ENCODE results near the gene ZFAND3.

The ZFAND3 gene

DNA sequence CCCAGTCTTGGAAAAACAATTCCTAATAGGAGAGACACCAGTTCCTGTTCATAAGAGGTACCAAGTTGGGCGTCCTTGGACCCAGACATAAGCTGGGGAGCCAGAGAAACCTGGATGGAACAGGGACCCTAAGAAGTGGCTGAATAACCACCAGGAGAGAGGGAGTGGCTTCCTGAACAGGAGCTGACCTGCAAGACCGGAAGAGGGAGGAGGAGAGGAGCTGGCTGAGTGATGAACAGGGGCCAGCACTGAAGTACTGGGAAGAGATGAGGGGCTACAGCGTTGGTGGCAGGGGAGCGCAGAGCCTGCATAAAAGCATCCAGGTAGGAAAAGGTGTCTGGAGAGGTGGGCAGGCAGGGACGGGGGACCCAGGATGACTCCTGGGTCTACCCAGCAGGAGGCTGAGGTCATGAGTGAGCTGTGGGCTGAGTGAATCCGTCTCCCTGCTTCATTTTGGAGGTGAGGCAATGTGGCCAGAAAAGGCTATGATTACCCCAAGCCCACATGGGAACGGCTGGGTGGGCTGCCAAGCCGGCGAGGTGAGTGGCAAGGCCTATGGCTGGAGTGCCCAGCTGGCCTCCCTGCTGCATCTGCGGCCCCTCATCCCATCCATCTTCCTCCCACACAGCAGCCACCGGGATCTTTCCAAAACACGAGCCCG lies 34.4 kb upstream of the ZFAND3 start:
- Histone ChIP-seq H3K9ac (ENCODE audit: low read length) (no peak overlapping the region), H3K4me1 (ENCODE audit: insufficient read depth, low read length) (peaks cover 19% of the 10 kb centered on the region), H3K27ac (ENCODE audit: low read depth, low read length) (no peak overlapping the region), H3K27me3 (ENCODE audit: control insufficient read depth in 1 of 2, insufficient read depth in 2 of 2, low read length in 2 of 2) (no peaks in the 10 kb centered on the region), H3K9me3 (ENCODE audit: low read length) (no peaks in the 10 kb centered on the region), H3K4me3 (ENCODE audit: low read depth in 1 of 2, low read length in 2 of 2) (no peak overlapping the region), H3K36me3 (ENCODE audit: insufficient read depth, low read length) (no peaks in the 10 kb centered on the region)

DNA sequence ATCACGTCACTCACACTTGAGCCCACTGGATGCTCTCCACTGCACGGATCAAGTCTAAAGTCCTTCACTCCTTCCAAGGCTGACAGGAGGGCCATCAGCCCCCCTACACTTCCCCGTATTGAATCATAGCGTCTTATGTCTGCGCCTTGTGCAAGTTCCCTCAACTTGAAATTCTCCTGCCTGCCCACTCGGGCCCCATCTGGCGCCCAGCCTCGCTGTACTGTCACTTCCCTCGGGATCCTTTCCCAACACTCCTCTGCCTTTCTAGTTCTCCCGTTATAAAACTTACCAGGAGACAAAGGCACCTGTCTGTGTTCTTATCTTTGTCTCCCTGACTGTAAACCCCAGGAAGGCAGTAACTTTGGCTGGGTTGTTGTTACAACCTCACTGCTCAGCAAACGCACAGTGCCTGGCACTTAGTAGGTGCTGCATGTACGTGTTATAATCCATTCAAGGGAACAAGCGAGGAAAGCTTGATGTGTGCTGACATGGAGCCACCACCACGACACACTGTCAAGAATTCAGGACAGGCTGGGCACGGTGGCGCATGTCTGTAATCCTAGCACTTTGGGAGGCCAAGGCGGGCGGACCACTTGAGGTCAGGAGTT lies 33.8 kb upstream of the ZFAND3 start:
- Histone ChIP-seq H3K27ac (ENCODE audit: low read depth, low read length) (no peak overlapping the region), H3K9ac (ENCODE audit: low read length) (no peak overlapping the region), H3K9me3 (ENCODE audit: low read length) (no peaks in the 10 kb centered on the region), H3K36me3 (ENCODE audit: insufficient read depth, low read length) (no peaks in the 10 kb centered on the region), H3K4me3 (ENCODE audit: low read depth in 1 of 2, low read length in 2 of 2) (no peak overlapping the region), H3K4me1 (ENCODE audit: insufficient read depth, low read length) (peaks cover 20% of the 10 kb centered on the region), H3K27me3 (ENCODE audit: control insufficient read depth in 1 of 2, insufficient read depth in 2 of 2, low read length in 2 of 2) (no peaks in the 10 kb centered on the region)

DNA sequence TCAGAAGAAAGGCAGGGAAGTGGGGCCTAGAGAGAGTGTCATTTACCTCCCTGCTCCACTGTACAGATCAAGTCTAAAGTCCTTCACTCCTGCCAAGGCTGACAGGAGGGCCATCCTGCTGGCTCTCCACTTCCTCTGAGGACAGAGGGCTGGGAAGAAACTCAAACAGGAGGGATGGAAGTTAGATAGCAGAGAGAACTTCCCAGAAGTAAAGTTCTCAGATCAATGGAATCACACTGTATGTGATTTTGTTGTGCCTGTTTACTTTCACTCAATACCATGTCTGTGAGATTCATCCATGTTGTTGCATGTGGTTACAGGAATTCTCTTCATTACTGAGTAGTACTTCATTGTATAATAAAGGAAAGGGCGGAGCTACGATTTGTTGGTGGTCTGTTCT lies 32.3 kb upstream of the ZFAND3 start:
- no peaks in the 10 kb centered on the region for H3K36me3 ChIP-seq (ENCODE audit: insufficient read depth, low read length)
- H3K9me3 ChIP-seq (ENCODE audit: low read length): no peaks in the 10 kb centered on the region

DNA sequence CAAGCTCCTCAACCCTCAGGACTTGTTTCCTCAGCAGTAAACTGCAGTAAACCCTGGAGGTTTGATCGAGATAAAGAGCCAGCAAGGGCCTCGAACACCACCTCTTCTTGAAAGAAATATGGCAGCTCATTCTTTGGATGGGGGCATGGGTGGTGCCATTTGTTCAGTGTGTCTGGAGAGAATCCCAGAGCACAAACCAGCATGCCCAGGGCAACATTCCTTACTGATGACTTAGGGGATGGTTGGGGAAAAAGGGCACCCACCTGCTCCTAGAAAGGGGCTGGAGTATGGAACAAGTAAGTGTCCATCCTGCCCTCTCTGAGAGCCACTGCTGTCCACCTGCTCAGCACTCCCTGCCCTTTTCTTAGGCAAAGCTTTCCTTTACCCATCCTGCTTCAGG lies 31.3 kb upstream of the ZFAND3 start:
- H3K27me3 ChIP-seq (ENCODE audit: control insufficient read depth in 1 of 2, insufficient read depth in 2 of 2, low read length in 2 of 2): no peaks in the 10 kb centered on the region
- no peak overlapping the region for H3K9ac ChIP-seq (ENCODE audit: low read length)
- no peak overlapping the region for H3K4me3 ChIP-seq (ENCODE audit: low read depth in 1 of 2, low read length in 2 of 2)

More for the DNA sequence above, 32.3 kb upstream of the ZFAND3 start:
- H3K27me3 ChIP-seq (ENCODE audit: control insufficient read depth in 1 of 2, insufficient read depth in 2 of 2, low read length in 2 of 2): no peaks in the 10 kb centered on the region
- H3K27ac ChIP-seq (ENCODE audit: low read depth, low read length): no peak overlapping the region
- peaks cover 31% of the 10 kb centered on the region for H3K4me1 ChIP-seq (ENCODE audit: insufficient read depth, low read length)
- H3K4me3 ChIP-seq (ENCODE audit: low read depth in 1 of 2, low read length in 2 of 2): no peak overlapping the region
- H3K9ac ChIP-seq (ENCODE audit: low read length): no peak overlapping the region

DNA sequence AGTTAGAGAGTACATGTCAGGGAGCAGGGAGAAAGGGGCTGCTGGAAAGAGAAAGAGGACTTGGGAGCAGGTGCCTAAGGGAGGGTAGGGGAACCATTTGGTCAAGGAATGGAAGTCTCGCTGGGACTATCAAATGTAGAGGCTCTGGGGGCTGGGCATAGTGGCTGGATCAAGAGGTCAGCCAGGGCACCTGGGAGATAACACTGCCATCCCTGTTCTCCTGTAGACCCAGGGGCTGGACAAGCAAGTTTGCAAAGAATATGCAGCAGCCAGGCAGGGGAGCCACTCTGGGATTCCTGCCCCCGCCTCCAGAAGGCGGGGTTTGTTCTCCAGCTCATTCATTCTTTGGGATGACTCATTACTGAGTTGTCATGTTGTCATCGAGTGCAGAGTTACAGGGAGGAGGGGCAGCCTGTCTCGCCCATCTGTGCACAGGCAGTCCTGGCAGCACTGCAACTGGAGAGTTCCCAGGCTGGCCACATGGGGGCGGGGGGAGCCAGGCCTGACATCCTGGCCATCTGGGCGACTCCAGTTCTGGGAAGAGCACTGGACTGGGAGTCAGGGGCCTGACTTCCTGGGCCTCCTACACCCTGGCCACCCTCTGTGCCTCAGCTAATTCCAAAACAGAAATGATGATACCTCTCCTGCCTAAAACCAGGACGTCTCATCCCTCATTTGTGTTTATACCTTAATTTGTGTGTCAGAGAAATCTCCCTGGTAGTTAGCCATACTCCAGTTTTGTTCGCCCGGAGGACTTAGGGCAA lies 28.2 kb upstream of the ZFAND3 start:
- Histone ChIP-seq H3K9ac (ENCODE audit: low read length) (no peak overlapping the region), H3K4me3 (ENCODE audit: low read depth in 1 of 2, low read length in 2 of 2) (no peak overlapping the region), H3K27ac (ENCODE audit: low read depth, low read length) (no peak overlapping the region), H3K27me3 (ENCODE audit: control insufficient read depth in 1 of 2, insufficient read depth in 2 of 2, low read length in 2 of 2) (no peaks in the 10 kb centered on the region), H3K4me1 (ENCODE audit: insufficient read depth, low read length) (peaks cover 12% of the 10 kb centered on the region), H3K9me3 (ENCODE audit: low read length) (no peaks in the 10 kb centered on the region), H3K36me3 (ENCODE audit: insufficient read depth, low read length) (no peaks in the 10 kb centered on the region)

More for the DNA sequence above, 31.3 kb upstream of the ZFAND3 start:
- no peak overlapping the region for H3K27ac ChIP-seq (ENCODE audit: low read depth, low read length)
- peaks cover 25% of the 10 kb centered on the region for H3K4me1 ChIP-seq (ENCODE audit: insufficient read depth, low read length)
- H3K9me3 ChIP-seq (ENCODE audit: low read length): no peaks in the 10 kb centered on the region
- no peaks in the 10 kb centered on the region for H3K36me3 ChIP-seq (ENCODE audit: insufficient read depth, low read length)

DNA sequence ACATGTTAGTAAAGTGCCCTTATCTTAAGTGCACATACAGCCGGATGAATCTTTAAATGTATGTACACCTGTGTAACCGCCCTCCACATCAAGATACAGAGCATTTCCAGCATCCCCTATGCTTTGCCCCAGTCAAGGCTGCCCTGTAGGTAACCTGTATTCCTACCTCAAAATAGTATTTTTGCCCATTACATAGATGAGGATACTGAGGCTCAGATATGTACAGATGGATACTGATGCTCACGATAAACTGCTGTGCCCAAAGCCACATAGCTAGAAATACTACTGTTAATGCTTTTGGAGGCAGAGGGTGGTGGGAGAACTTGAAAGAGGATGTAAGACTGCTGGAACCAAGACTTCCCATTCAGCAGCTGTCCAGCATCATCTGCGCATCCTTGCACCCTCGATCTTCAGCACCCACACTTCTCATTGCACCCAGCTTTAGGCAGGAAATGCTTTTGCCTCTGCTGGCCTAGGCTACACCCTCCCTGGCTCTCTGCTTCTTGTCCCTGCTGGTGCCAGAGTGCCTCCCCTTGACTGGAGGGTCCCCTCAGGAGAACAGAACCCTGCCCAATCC lies 27.0 kb upstream of the ZFAND3 start:
- Histone ChIP-seq H3K9me3 (ENCODE audit: low read length) (no peaks in the 10 kb centered on the region), H3K4me1 (ENCODE audit: insufficient read depth, low read length) (peaks cover 12% of the 10 kb centered on the region), H3K36me3 (ENCODE audit: insufficient read depth, low read length) (no peaks in the 10 kb centered on the region), H3K4me3 (ENCODE audit: low read depth in 1 of 2, low read length in 2 of 2) (no peak overlapping the region), H3K9ac (ENCODE audit: low read length) (no peak overlapping the region), H3K27me3 (ENCODE audit: control insufficient read depth in 1 of 2, insufficient read depth in 2 of 2, low read length in 2 of 2) (no peaks in the 10 kb centered on the region), H3K27ac (ENCODE audit: low read depth, low read length) (no peak overlapping the region)

DNA sequence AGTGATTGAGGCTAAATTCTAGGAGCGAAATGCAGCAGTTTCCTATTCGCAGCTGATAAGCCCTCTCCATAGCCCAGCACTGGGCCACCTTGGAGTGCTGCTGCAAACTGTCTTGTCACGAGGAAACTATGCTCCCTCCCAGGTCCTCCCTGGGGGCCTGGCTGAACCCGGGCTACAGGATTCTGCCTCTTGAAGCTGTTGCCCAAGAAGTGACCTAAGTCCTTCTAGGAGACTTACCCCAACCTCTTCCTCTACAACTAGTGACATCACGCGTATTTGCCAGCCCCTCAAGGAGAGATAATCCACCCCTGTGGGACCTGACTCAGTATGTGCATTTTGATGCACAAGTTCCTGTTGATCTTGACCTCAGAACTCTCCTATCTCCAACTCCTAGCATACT lies 26.5 kb upstream of the ZFAND3 start:
- Histone ChIP-seq H3K27ac (ENCODE audit: low read depth, low read length) (no peak overlapping the region), H3K36me3 (ENCODE audit: insufficient read depth, low read length) (no peaks in the 10 kb centered on the region), H3K4me1 (ENCODE audit: insufficient read depth, low read length) (peaks cover 12% of the 10 kb centered on the region), H3K4me3 (ENCODE audit: low read depth in 1 of 2, low read length in 2 of 2) (no peak overlapping the region), H3K27me3 (ENCODE audit: control insufficient read depth in 1 of 2, insufficient read depth in 2 of 2, low read length in 2 of 2) (no peaks in the 10 kb centered on the region), H3K9me3 (ENCODE audit: low read length) (no peaks in the 10 kb centered on the region), H3K9ac (ENCODE audit: low read length) (no peak overlapping the region)

DNA sequence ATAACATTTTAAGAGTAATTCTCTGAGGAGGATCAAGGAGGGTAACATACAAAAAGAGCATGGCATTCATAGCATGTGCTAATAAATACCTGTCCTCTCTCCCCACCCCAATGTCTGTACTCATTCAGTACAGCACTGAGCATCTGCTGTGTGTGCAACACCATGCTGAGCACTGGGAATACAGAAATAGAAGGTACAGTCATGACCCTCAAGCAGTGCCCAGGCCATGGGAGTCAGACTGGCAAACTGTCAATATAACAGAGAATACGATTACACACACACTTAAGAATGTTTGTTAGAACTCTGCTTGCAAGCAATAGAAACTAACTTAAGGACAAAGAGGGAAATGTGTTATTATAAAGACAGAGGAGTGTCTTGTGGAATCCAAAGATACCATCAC lies 24.7 kb upstream of the ZFAND3 start:
- Histone ChIP-seq H3K27me3 (ENCODE audit: control insufficient read depth in 1 of 2, insufficient read depth in 2 of 2, low read length in 2 of 2) (no peaks in the 10 kb centered on the region), H3K9me3 (ENCODE audit: low read length) (no peaks in the 10 kb centered on the region), H3K4me3 (ENCODE audit: low read depth in 1 of 2, low read length in 2 of 2) (no peak overlapping the region), H3K9ac (ENCODE audit: low read length) (no peak overlapping the region), H3K4me1 (ENCODE audit: insufficient read depth, low read length) (peaks cover 12% of the 10 kb centered on the region), H3K27ac (ENCODE audit: low read depth, low read length) (no peak overlapping the region), H3K36me3 (ENCODE audit: insufficient read depth, low read length) (no peaks in the 10 kb centered on the region)

DNA sequence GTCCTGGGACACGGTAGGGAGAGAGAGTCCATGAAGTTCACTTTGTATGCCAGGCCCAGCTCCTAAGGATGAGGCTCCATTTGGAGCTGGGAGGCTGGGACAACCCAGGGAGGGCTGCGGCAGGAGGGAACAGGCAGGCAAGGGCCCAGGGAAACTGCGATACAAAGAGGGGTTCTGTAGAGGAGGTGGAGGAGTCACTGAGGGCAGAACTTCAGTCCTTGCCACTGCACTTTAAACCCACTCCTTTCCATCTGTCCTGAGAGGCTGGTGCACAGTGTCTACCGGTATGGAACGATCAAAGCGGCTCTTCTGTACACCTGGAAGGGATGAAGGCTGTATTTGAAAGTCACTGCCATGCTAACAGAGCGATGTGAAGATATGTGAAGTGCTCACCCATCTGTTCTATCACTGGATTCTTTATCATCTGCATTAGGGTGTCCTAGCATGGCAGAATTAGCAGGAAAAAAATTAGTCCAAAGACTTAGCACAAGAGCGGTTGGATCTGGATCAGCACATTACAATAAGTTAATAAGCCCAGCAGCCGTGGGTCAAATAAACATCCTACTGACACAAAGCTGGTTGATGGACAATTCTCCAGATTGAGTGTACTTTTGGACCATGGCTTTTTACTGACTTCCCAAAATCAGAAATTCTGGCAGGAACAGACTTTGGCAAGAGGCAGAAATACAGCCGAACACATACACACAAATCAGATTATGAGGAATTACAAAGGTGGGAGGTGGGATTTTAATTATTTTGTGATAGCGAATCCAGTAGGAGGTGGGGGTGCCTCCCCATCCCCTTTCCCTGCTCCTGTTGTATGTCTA lies 20.9 kb upstream of the ZFAND3 start:
- Histone ChIP-seq H3K27me3 (ENCODE audit: control insufficient read depth in 1 of 2, insufficient read depth in 2 of 2, low read length in 2 of 2) (no peaks in the 10 kb centered on the region), H3K4me3 (ENCODE audit: low read depth in 1 of 2, low read length in 2 of 2) (no peak overlapping the region), H3K9ac (ENCODE audit: low read length) (no peak overlapping the region), H3K4me1 (ENCODE audit: insufficient read depth, low read length) (no peaks in the 10 kb centered on the region), H3K36me3 (ENCODE audit: insufficient read depth, low read length) (no peaks in the 10 kb centered on the region), H3K27ac (ENCODE audit: low read depth, low read length) (no peak overlapping the region), H3K9me3 (ENCODE audit: low read length) (no peaks in the 10 kb centered on the region)

DNA sequence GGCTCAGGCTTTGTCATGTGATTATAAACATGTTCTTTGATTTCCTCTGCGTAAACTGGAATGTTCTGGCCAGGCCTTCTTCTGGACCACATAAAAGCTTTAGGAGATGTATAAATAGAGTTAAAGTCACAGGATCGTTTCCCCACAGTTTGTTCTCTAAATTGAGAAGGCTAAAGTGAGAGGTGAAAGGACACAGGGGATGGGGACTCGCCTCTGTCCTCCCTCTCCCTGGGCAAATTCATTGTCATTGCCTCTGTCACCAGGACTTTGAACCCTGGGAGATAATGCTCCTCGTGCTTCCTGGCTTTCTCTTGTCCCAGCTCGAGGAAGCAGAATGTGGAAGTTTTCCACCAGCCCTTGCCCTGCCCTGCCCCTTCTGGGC lies 20.3 kb upstream of the ZFAND3 start:
- no peaks in the 10 kb centered on the region for H3K27me3 ChIP-seq (ENCODE audit: control insufficient read depth in 1 of 2, insufficient read depth in 2 of 2, low read length in 2 of 2)
- H3K9me3 ChIP-seq (ENCODE audit: low read length): no peaks in the 10 kb centered on the region
- no peaks in the 10 kb centered on the region for H3K4me1 ChIP-seq (ENCODE audit: insufficient read depth, low read length)
- no peaks in the 10 kb centered on the region for H3K36me3 ChIP-seq (ENCODE audit: insufficient read depth, low read length)
- no peak overlapping the region for H3K27ac ChIP-seq (ENCODE audit: low read depth, low read length)
- no peak overlapping the region for H3K4me3 ChIP-seq (ENCODE audit: low read depth in 1 of 2, low read length in 2 of 2)
- H3K9ac ChIP-seq (ENCODE audit: low read length): no peak overlapping the region

Data from muscle layer of colon (tissue), 2 donors.